Subcutaneous abdominal adipose tissue (tissue), 5 donors: Measurements from ENCODE around the gene GABBR2.

Experiments
- H3K27ac ChIP-seq: one replicate; pipeline ENCODE4 v1.7.0; 2013; ENCODE audit warnings: low read depth, mild to moderate bottlenecking, inconsistent platforms, low read length, moderate library complexity
- H3K27me3 ChIP-seq, 5 donors: one replicate each; pipeline ENCODE4 v1.7.0; 2013; ENCODE audit warnings: low read length in 5 of 5, inconsistent platforms in 1 of 5; ENCODE audit not compliant: control insufficient read depth in 5 of 5, insufficient read depth in 4 of 5
- H3K36me3 ChIP-seq, 5 donors: one replicate each; pipeline ENCODE4 v1.7.0; 2013; ENCODE audit warnings: low read length in 5 of 5; ENCODE audit not compliant: control insufficient read depth in 5 of 5, insufficient read depth in 5 of 5
- H3K4me1 ChIP-seq, 5 donors: one replicate each; pipeline ENCODE4 v1.7.0; 2013; ENCODE audit warnings: low read length in 5 of 5, mild to moderate bottlenecking in 3 of 5, moderate library complexity in 1 of 5; ENCODE audit not compliant: control insufficient read depth in 5 of 5, insufficient read depth in 5 of 5
- H3K4me3 ChIP-seq, 5 donors: one replicate each; pipeline ENCODE4 v1.7.0; 2013; ENCODE audit warnings: low read length in 5 of 5, low read depth in 1 of 5
- H3K9ac ChIP-seq, 5 donors: one replicate each; pipeline ENCODE4 v1.7.0; 2013; ENCODE audit warnings: low read length in 5 of 5, mild to moderate bottlenecking in 4 of 5, moderate library complexity in 3 of 5
- H3K9me3 ChIP-seq, 5 donors: one replicate each; pipeline ENCODE4 v1.7.0; 2013; ENCODE audit warnings: low read length in 5 of 5; ENCODE audit not compliant: control insufficient read depth in 5 of 5
- donor health status: healthy.
- donor health status: healthy.
- donor health status: healthy.
- donor health status: healthy.
- donor health status: healthy.

The GABBR2 gene

DNA sequence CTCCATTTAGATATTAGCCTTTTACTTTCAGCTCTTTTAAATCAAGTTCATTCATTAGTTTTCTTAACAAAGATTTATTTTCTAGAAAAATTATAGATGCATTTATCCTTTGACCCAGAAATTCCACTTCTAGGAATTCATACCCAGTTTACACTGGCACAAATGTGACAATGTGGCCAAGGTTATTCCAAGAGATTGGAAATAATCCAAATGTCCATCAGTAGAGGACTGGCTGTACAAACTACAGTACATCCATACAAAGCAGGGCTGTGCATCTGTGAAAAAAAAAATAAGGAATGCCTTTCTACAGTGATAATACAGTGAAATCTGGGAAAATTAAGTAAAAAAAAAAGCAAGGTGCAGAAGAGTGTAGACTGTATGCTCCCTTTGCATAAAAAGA lies 149.2 kb downstream of the GABBR2 start:
- Histone ChIP-seq H3K9me3 (no peaks in the 10 kb centered on the region), H3K36me3 (no peaks in the 10 kb centered on the region), H3K9ac (no peak overlapping the region), H3K4me1 (no peaks in the 10 kb centered on the region), H3K27ac (no peak overlapping the region), H3K27me3 (peaks cover 0 to 3% (median 0%) of the 10 kb centered on the region in 5 donors), H3K4me3 (no peak overlapping the region)

DNA sequence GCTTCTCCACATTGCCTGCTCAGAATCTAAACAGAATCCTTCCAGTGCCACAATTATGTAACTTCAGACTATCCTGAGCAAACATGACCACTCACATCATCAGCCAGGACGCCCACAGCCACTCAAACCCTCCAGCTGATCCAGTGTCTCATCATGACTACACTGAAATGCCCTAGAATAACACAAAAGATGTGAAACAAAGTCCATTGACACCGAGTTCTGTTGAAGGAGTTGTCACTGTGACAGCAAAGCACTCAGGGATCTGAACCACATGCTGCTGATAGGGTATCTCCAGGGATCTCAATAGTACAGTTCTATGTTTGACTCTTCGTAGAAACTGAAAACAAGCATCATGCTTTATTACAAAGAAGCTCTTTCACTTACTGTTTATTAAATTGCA lies 150.2 kb downstream of the GABBR2 start:
- H3K9ac ChIP-seq, result no peak overlapping the region
- no peaks in the 10 kb centered on the region for H3K9me3 ChIP-seq
- H3K4me3 ChIP-seq, result no peak overlapping the region
- H3K27ac ChIP-seq, result no peak overlapping the region
- no peaks in the 10 kb centered on the region for H3K36me3 ChIP-seq
- H3K4me1 ChIP-seq, result no peaks in the 10 kb centered on the region
- H3K27me3 ChIP-seq, result peaks cover 0 to 3% (median 0%) of the 10 kb centered on the region in 5 donors

DNA sequence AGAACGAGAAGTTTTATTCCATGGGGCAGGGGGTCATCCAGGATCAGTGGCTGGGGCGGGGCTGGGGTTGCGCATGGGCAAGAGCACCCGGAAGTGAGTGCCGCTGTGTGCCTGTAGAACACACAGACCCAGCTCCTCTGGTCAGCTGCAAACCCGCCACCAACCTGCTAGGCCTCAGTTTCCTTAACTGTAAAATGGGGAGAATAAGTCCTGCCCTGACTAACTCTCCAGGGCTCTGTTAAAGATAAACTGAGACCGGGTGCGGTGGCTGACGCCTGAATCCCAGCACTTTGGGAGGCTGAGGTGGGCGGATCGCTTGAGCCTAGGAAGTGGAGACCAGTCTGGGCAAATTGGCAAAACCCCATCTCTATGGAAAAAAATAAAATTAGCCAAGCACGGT lies 152.2 kb downstream of the GABBR2 start:
- no peak overlapping the region for H3K9ac ChIP-seq
- H3K27ac ChIP-seq, result no peak overlapping the region
- H3K4me1 ChIP-seq, result no peaks in the 10 kb centered on the region
- H3K4me3 ChIP-seq, result no peak overlapping the region
- H3K9me3 ChIP-seq, result no peaks in the 10 kb centered on the region
- H3K27me3 ChIP-seq, result peaks cover 0 to 3% (median 0%) of the 10 kb centered on the region in 5 donors
- H3K36me3 ChIP-seq, result no peaks in the 10 kb centered on the region

DNA sequence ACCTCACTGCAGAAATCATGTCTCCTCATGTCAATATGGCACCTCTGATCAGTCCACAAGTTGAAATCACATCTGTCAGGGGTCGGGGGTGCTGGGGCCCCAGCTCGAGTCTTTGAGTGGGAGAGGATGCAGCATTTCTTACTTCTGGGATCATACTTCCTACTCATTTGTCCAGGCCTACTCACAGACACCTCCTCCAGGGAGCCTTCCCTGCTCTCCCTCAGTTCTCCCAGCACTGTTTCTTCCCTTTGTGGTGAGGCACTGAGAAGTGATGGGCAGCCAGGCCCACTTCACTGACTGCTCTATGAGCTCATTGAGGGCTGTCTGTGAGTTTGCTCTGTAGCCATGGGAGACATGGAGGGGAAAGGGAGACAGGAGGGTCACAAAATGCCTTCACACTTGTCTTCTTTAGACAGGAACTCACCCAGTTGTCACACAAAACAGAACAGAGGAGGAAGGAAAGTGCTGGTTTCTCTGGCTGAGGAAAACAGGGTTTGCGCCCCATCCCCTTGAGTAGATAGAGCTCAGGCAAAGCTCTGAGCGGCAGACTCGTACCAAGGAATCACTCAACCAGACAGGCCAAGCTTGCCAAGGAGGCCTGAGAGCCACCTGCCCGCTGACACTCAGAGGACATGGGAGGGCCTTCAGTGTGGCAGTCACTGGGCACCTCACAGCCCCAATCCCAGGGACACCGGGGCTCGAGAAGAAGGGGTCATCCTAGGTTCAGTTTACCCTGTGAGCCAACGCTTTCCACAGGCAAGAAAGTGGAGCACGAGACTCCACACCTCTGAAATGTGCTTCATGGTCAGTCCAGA lies 152.9 kb downstream of the GABBR2 start:
- no peak overlapping the region for H3K9ac ChIP-seq
- peaks cover 0 to 3% (median 0%) of the 10 kb centered on the region in 5 donors for H3K27me3 ChIP-seq
- no peaks in the 10 kb centered on the region for H3K36me3 ChIP-seq
- no peak overlapping the region for H3K27ac ChIP-seq
- no peaks in the 10 kb centered on the region for H3K9me3 ChIP-seq
- H3K4me3 ChIP-seq, result no peak overlapping the region
- no peaks in the 10 kb centered on the region for H3K4me1 ChIP-seq

DNA sequence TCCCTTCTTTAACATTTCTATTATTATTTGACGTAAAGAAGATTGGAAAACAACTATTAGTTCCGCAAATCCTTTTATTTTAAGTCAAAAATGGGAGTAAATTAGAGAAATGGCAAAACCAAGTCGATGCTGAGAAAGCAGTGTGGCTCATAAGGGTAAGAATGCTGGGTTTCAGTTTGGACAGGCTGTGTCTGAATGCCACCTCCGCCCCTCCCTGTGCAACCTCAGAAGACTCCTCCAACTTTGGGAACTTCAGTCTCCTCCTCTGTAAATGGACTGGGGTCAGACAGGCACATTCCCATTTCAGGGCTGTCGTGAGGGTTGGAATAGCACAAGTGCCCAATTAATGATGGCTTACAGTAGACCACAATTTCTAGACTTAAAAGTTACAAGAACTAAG lies 154.0 kb downstream of the GABBR2 start:
- H3K27me3 ChIP-seq, result peaks cover 0 to 3% (median 0%) of the 10 kb centered on the region in 5 donors
- H3K36me3 ChIP-seq, result no peaks in the 10 kb centered on the region
- H3K4me1 ChIP-seq, result no peaks in the 10 kb centered on the region
- H3K9me3 ChIP-seq, result no peaks in the 10 kb centered on the region
- no peak overlapping the region for H3K9ac ChIP-seq
- no peak overlapping the region for H3K4me3 ChIP-seq
- no peak overlapping the region for H3K27ac ChIP-seq

DNA sequence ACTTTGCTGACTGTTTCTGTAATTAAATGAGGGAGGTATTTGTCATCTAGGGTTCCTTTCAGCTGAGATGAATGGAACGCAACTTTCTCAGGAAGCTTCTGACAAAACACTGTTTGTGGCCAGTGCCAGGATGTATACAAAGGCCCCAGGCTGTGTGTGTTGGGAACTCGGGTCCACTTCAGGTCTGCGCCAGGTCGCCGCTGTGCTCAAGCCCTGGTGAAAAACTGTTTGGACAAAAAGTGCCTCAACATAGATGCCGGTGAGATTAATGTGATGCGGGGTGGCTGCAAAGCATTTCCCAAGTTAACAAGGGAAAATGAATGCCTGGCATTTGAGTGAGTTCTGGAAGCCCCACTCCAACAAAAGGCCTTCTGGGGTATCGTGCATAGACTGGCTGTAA lies 156.4 kb downstream of the GABBR2 start:
- no peak overlapping the region for H3K4me3 ChIP-seq
- H3K9me3 ChIP-seq, result no peaks in the 10 kb centered on the region
- H3K36me3 ChIP-seq, result no peaks in the 10 kb centered on the region
- no peak overlapping the region for H3K9ac ChIP-seq
- H3K4me1 ChIP-seq, result no peaks in the 10 kb centered on the region
- H3K27ac ChIP-seq, result no peak overlapping the region
- H3K27me3 ChIP-seq, result peaks cover 0 to 3% (median 0%) of the 10 kb centered on the region in 5 donors

DNA sequence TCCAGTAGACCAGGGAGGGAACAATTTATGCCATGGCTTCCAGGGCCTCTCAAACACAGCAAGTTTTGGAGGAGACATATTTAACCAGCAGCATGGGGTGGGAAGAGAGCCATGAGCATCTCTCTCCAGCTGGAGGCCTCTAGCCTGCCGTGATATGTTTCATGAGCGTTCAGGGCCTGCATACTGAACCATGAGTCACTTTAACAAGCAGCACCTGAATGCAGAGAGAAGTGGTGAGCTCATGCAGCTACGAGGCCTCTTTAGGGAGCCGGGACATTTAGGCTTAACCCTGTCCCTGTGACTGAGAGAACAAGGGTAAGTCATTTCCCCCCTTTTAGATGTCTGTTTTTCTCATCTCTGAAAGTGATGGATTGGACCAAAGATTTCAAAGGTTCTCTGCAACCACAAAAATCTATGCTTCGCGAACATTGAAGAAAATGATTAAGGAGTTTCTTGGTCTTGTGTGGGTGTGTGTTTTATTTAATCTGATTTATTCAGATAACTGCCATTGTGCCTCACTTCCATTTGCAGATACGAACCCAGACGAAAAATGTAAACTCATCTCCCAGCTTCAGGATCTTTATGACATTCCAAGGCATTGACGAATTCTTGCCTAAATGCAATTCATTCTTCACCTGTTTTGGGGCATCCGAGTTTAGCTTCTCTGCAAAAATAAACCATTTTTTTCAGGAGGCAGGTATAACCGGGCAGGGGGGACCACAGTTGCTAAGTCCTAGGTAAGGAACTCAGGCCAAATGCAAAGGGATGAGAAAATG lies 157.0 kb downstream of the GABBR2 start:
- H3K36me3 ChIP-seq, result no peaks in the 10 kb centered on the region
- no peak overlapping the region for H3K27ac ChIP-seq
- no peak overlapping the region for H3K4me3 ChIP-seq
- H3K9me3 ChIP-seq, result no peaks in the 10 kb centered on the region
- no peak overlapping the region for H3K9ac ChIP-seq
- H3K4me1 ChIP-seq, result no peaks in the 10 kb centered on the region
- H3K27me3 ChIP-seq, result peaks cover 0 to 3% (median 0%) of the 10 kb centered on the region in 5 donors

DNA sequence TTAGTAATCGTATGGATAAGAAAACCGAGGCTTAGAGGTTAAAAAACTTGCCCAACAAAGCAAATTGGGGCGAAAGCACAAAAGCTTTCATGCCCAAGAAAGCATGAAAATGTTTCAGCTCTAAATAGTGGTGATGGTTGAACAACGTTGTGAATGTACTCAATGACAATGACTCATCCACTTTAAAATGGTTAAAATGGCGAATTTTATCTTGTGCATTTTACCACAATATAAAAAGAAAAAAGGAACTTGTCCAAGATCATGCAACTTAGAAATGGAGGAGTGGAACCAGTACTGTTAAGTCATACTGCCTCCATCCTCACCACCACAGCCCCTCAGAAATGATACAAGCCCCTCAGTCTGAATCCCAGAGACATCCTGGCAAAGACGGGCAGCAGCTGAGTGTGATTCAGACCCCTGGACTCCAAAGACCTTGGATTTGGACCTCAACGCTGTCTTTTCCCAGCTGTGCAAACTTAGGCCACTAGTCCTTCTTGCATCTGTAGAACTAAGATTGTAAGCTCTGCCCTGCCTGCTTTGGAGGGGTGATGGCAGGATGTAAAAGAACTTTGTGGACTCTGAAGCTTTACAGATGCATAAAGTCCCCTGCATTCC lies 158.4 kb downstream of the GABBR2 start:
- no peaks in the 10 kb centered on the region for H3K36me3 ChIP-seq
- no peaks in the 10 kb centered on the region for H3K9me3 ChIP-seq
- no peak overlapping the region for H3K4me3 ChIP-seq
- no peaks in the 10 kb centered on the region for H3K27me3 ChIP-seq
- no peak overlapping the region for H3K9ac ChIP-seq
- no peaks in the 10 kb centered on the region for H3K4me1 ChIP-seq
- H3K27ac ChIP-seq, result no peak overlapping the region

DNA sequence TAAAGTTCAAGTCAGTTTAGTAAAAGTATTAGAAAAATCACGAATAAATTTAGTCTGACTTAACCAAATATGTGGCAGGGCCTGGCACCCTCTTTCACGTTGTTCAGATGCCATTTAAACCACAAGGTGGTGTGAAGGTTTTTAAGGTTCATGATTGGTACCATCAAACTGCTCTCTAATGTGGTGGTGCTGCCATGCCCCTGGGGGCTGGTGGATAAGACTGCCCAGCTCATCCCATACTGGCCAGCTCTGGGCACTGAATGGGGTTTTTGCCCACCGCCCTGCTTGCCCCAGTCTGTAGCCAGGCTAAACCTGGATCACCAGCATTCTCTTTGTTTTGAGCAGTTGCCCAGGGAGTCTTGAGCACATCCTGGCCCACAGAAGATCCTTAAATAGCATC lies 159.3 kb downstream of the GABBR2 start:
- Histone ChIP-seq H3K27ac (no peak overlapping the region), H3K4me3 (no peak overlapping the region), H3K4me1 (no peaks in the 10 kb centered on the region), H3K27me3 (peaks cover 0 to 3% (median 0%) of the 10 kb centered on the region in 5 donors), H3K9me3 (no peaks in the 10 kb centered on the region), H3K9ac (no peak overlapping the region), H3K36me3 (no peaks in the 10 kb centered on the region)

DNA sequence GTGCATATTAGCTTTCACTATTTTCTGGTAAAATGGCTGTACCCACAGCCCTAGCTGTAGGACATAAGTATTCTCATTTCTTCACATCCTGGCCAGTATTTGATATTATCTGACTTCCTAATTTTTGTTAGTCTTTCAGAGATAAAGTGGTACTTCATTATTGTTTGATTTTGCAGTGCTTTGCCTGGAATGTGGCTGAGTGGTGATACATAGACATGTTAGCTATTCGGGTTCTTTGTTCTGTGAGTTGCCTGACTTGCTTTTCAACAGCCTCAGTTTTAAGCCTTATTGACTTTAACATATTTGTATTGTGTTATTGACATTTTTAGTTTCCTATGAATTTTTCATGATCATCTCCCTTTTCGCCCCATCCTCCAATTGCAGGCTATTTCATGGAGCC lies 161.1 kb downstream of the GABBR2 start:
- no peak overlapping the region for H3K9ac ChIP-seq
- H3K4me1 ChIP-seq, result no peaks in the 10 kb centered on the region
- H3K9me3 ChIP-seq, result no peaks in the 10 kb centered on the region
- no peak overlapping the region for H3K27ac ChIP-seq
- H3K36me3 ChIP-seq, result no peaks in the 10 kb centered on the region
- H3K27me3 ChIP-seq, result peaks cover 0 to 5% (median 0%) of the 10 kb centered on the region in 5 donors
- no peak overlapping the region for H3K4me3 ChIP-seq
